Right lobe of liver (tissue), 6 donors: ENCODE measurements around the gene VWA5B1. TPM values are rescaled to one million over a fixed set of nuclear protein-coding genes. Genes with fewer than 3 reads are reported as not detected.

Experiments
- ATAC-seq, 4 donors: fragments of 200-7000 bp; cut with Tn5 transposase; one replicate each; pipeline ENCODE4 v1.9.1; 2020; ENCODE audit warnings: mild to moderate bottlenecking in 4 of 4, moderate library complexity in 4 of 4
- DNase-seq, 3 donors: peaks; one replicate each; pipeline ENCODE4 v3.0.0-alpha.2; 2020
- H3K27ac ChIP-seq, 3 donors: fragments of 200-600 bp; one replicate each; pipeline ENCODE4 v1.8.0; 2022
- H3K27me3 ChIP-seq, 2 donors: fragments of 200-600 bp; one replicate each; pipeline ENCODE4 v1.8.0; 2022
- H3K36me3 ChIP-seq, 4 donors: fragments of 200-600 bp; sonication (generic) in 1 of 4; one replicate each; pipeline versions ENCODE4 v1.5.1 to v1.8.0; 2017 to 2022; ENCODE audit warnings: control low read depth in 1 of 4
- H3K4me1 ChIP-seq, 4 donors: fragments of 200-600 bp; sonication (generic) in 1 of 4; one replicate each; pipeline versions ENCODE4 v1.5.1 to v1.8.0; 2017 to 2022; ENCODE audit warnings: control low read depth in 1 of 4
- H3K4me3 ChIP-seq, 3 donors: fragments of 200-600 bp; one replicate each; pipeline ENCODE4 v1.8.0; 2022
- H3K9me3 ChIP-seq, 4 donors: fragments of 200-600 bp; sonication (generic) in 1 of 4; one replicate each; pipeline versions ENCODE4 v1.5.1 to v1.8.0; 2017 to 2022; ENCODE audit warnings: control low read depth in 1 of 4
- POLR2A ChIP-seq: fragments of 450-650 bp; IDR thresholded peaks from one replicate; pipeline ENCODE4 v1.6.1; 2017; ENCODE audit warnings: antibody characterized with exemption, mild to moderate bottlenecking
- WGBS: methylation state at CpG from one replicate; pipeline ENCODE4 v1.1.6; 2018; ENCODE audit warnings: low coverage, low lambda C conversion rate; ENCODE audit not compliant: insufficient coverage; ENCODE audit errors: missing lambda C conversion rate; 5-methylcytosine and 5-hydroxymethylcytosine counted together
- intact Hi-C, 2 donors: fragments of 100-400 bp; cut with DNase I; formaldehyde crosslinking; loops; one replicate each; pipeline versions ENCODE4 v1.11.2 to v1.14.1; 2022
- long read RNA-seq: library from polyadenylated mRNA; unstranded; transcript quantifications from one replicate; pipeline ENCODE4 v2.0.0, GENCODE V29; 2019
- total RNA-seq, 6 experiments: library from RNA; depleted of rRNA in 2 of 6; stranded (reverse); fragments of >200 nt in 2 of 6; fragmentation: NEBNext Ultra II Directional in 3 of 6; extraction: Animal tissue kit (Norgen Biotek cat#: 25700) in 3 of 6; gene quantifications; one replicate each; pipeline versions ENCODE4 v1.1.0 to v1.2.4, GENCODE V29; 2016 to 2023
- TF ChIP-seq, protein P1 (sequence below), 4 donors: fragments of 200-600 bp in 3 of 4; fragments of 450-650 bp in 1 of 4; IDR thresholded peaks; one replicate each; pipeline versions ENCODE4 v1.5.1 to v1.8.0; 2016 to 2022; ENCODE audit warnings: antibody characterized with exemption in 4 of 4, mild to moderate bottlenecking in 2 of 4
- donor health status: DM: no; HTN: yes; CAD: no.
- donor health status: DM: no; HTN: no; CAD: no.
- donor health status: DM: no; HTN: no; CAD: no.
- donor health status: DM: no; HTN: yes; CAD: no.
- donor health status: DM: no; HTN: yes; CAD: no.

The VWA5B1 gene
- not detected for total RNA-seq
- long read RNA-seq: 0 reads

DNA sequence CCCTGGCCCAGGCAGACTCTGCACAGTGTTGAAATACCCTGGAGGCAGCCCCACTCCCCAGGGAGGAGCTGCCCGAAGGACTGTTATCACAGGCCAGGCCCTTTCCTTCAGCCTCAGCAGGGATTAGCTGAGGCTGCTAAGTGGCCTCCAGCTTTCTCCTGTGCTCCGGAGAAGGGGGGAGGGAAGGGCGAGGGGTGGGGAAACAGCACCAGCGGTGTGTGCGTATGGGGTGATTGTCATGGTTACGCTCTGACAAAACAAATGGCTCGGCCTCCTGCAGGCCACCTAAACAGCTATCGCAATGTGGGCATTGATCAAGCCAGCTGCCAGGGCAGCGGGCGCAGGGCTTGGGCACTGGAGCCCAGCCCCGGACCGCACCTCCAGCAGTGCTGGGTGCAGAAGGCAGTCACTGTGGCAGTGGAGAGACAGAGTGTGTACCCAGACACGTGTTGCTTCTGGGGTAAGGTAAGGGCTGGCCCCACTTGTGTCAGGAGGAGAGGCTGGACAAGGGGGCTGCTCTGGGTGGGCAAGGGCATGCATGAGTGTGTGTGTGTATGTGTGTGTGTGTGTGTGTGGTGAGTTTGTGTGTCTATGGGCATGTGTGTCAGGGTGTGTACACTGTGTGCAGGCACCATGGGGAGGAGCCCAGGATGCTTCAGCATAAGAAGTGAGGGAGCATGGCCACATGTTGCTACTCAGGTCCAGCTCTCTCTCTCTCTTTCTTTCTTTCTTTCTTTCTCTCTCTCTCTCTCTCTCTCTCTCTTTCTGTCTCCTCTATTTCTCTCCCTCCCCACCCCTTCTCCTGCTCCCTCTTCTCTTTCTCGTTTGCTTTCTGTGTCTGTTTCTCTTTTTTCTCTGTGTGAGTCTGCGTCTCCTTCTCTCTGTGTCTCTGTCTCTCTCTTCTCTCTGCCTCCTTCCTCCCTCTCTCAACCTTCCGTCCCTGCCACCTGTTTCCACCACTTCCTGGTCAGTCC, at the start of gene VWA5B1:
TSS of gene VWA5B1 (plus strand) at position 252 of the 974 bp plus-strand sequence. CDS start 19,727 bp downstream, outside the sequence.
- no peak within 1 kb of the TSS for H3K27ac ChIP-seq
- no peaks in the 10 kb centered on the region for H3K4me1 ChIP-seq
- no peak within 1 kb of the TSS for H3K4me3 ChIP-seq
- H3K36me3 ChIP-seq: no peaks in the 10 kb centered on the region
- DNase-seq: no peak
- 11% methylated on average over 8 of the region's 16 CpGs for WGBS
- intact Hi-C loops: no loop called here
- no peaks in the 10 kb centered on the region for H3K9me3 ChIP-seq
- TF ChIP-seq POLR2A: no peak
- TF ChIP-seq, protein P1, sequence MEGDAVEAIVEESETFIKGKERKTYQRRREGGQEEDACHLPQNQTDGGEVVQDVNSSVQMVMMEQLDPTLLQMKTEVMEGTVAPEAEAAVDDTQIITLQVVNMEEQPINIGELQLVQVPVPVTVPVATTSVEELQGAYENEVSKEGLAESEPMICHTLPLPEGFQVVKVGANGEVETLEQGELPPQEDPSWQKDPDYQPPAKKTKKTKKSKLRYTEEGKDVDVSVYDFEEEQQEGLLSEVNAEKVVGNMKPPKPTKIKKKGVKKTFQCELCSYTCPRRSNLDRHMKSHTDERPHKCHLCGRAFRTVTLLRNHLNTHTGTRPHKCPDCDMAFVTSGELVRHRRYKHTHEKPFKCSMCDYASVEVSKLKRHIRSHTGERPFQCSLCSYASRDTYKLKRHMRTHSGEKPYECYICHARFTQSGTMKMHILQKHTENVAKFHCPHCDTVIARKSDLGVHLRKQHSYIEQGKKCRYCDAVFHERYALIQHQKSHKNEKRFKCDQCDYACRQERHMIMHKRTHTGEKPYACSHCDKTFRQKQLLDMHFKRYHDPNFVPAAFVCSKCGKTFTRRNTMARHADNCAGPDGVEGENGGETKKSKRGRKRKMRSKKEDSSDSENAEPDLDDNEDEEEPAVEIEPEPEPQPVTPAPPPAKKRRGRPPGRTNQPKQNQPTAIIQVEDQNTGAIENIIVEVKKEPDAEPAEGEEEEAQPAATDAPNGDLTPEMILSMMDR (IDR thresholded peaks at IDR 0.05): no peak
- ATAC-seq: no peak
- no peaks in the 10 kb centered on the region for H3K27me3 ChIP-seq

- no peaks in the 10 kb centered on the region for H3K27me3 ChIP-seq
- H3K9me3 ChIP-seq: no peaks in the 10 kb centered on the region
- no peaks in the 10 kb centered on the region for H3K4me1 ChIP-seq
- no peak overlapping the region for H3K27ac ChIP-seq
- intact Hi-C loops: no loop called here
- ATAC-seq (peak in 1 of 4 donors; percentile 20), DNase-seq (no peak)
- H3K4me3 ChIP-seq: no peak overlapping the region
- H3K36me3 ChIP-seq: no peaks in the 10 kb centered on the region
- WGBS: 69% methylated on average over 11 of the region's 37 CpGs
- TF ChIP-seq POLR2A: no peak
- TF ChIP-seq, protein P1 (IDR thresholded peaks at IDR 0.05): no peak
These were observed 47.7 kb upstream of the VWA5B1 start for GRCh38 chr1:20242890-20243479.

- no peak for TF ChIP-seq POLR2A
- TF ChIP-seq, protein P1 (IDR thresholded peaks at IDR 0.05): no peak
- ATAC-seq (peak in 1 of 4 donors; percentile 28), DNase-seq (no peak)
- no peaks in the 10 kb centered on the region for H3K9me3 ChIP-seq
- no peak overlapping the region for H3K4me3 ChIP-seq
- intact Hi-C loops: no loop called here
- H3K4me1 ChIP-seq: peaks cover 0 to 11% (median 0%) of the 10 kb centered on the region in 4 donors
- no peaks in the 10 kb centered on the region for H3K27me3 ChIP-seq
- H3K36me3 ChIP-seq: no peaks in the 10 kb centered on the region
- H3K27ac ChIP-seq: no peak overlapping the region
- 55% methylated on average over 4 of the region's 4 CpGs for WGBS
These were observed 41.6 kb upstream of the VWA5B1 start for GRCh38 chr1:20248971-20249612.

DNA sequence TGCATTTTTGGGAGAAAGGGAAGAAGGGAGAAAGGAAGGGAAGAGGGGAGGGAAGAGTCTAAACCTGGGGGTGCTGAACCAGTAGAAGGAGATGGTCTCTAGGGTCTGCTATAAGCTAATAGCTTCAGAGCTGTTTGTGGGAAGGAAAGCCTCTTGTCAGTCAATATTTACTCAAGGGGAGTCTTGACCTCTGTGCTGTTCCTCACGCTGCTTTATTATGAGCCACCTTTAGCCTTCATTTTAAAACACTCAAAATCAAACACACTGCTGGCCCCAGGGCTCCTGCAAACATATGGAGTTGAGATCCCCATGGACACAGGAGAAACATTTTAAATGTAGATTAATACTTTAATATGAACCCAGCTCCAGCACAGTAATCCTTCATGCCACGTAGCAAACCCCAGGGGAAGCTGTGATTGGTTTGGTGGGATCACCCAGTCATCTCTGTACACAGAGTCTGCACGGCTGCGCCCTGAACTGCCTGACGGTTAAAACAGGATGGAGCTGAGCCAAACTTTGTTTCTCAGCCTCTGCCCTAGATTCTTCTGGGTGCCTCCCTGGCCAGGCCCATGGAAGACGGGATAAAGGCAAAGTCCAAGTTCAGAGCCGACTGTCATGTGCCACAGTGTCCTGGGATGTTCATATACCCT, 40.2 kb upstream of the VWA5B1 start:
- no peaks in the 10 kb centered on the region for H3K9me3 ChIP-seq
- H3K36me3 ChIP-seq: no peaks in the 10 kb centered on the region
- intact Hi-C loops: no loop called here
- 20% methylated on average over 5 of the region's 7 CpGs for WGBS
- ATAC-seq: peak; percentile 87 to 95 (median 92)
- no peaks in the 10 kb centered on the region for H3K27me3 ChIP-seq
- no peak overlapping the region for H3K27ac ChIP-seq
- peak; percentile 45 to 71 (median 65) for DNase-seq
- peaks cover 0 to 11% (median 0%) of the 10 kb centered on the region in 4 donors for H3K4me1 ChIP-seq
- TF ChIP-seq, protein P1 (IDR thresholded peaks at IDR 0.05): no peak
- TF ChIP-seq POLR2A: no peak
- H3K4me3 ChIP-seq: no peak overlapping the region
